ENCODE results near the gene JTB.
"Not testable (repeated sequence)": the region's sequence is repeated elsewhere in the genome, so short reads cannot be mapped to it uniquely, and the experiment has no call there.

JTB gene

GRCh38 chr1:153977250-153978240 lies at the start of gene JTB:
Gene JTB (minus strand): TSS chr1:153977674. CDS start chr1:153977252, 422 bp downstream.
- DNase-seq (ENCODE audit: low spot score), result peak; percentile 89

- no peak for DNase-seq (ENCODE audit: low spot score)
Measured at GRCh38 chr1:154019940-154020339, 42.5 kb upstream of the JTB start.

GRCh38 chr1:154019269-154019668 lies 41.8 kb upstream of the JTB start:
- DNase-seq (ENCODE audit: low spot score), result no peak

GRCh38 chr1:154014154-154014907 lies 36.9 kb upstream of the JTB start:
- peak; percentile 66 for DNase-seq (ENCODE audit: low spot score)

GRCh38 chr1:154012543-154012942 lies 35.1 kb upstream of the JTB start:
- not testable (repeated sequence) for DNase-seq (ENCODE audit: low spot score)

- no peak for DNase-seq (ENCODE audit: low spot score)
Measured at GRCh38 chr1:154012129-154012528, 34.7 kb upstream of the JTB start.

GRCh38 chr1:154006136-154006535 lies 28.7 kb upstream of the JTB start:
- DNase-seq (ENCODE audit: low spot score), result no peak

GRCh38 chr1:154000420-154000819 lies 22.9 kb upstream of the JTB start:
- no peak for DNase-seq (ENCODE audit: low spot score)

- not testable (repeated sequence) for DNase-seq (ENCODE audit: low spot score)
Measured at GRCh38 chr1:153996882-153997281, 19.4 kb upstream of the JTB start.

- DNase-seq (ENCODE audit: low spot score), result no peak
Measured at GRCh38 chr1:153995640-153996039, 18.2 kb upstream of the JTB start.

- no peak for DNase-seq (ENCODE audit: low spot score)
Measured at GRCh38 chr1:153995202-153995601, 17.7 kb upstream of the JTB start.

- no peak for DNase-seq (ENCODE audit: low spot score)
Measured at GRCh38 chr1:153991806-153992205, 14.3 kb upstream of the JTB start.

GRCh38 chr1:153991151-153991630 lies 13.7 kb upstream of the JTB start:
- DNase-seq (ENCODE audit: low spot score), result no peak

- DNase-seq (ENCODE audit: low spot score), result peak; percentile 99
Measured at GRCh38 chr1:153990468-153991150, 13.1 kb upstream of the JTB start, which contains the start of gene RPS27. Gene RPS27 (plus strand): TSS chr1:153990762. CDS start chr1:153990797, 35 bp downstream.

GRCh38 chr1:153987621-153988020 lies 10.1 kb upstream of the JTB start:
- no peak for DNase-seq (ENCODE audit: low spot score)

- DNase-seq (ENCODE audit: low spot score), result peak; percentile 92
Measured at GRCh38 chr1:153985941-153986761, 8.7 kb upstream of the JTB start, which contains the start of gene RAB13. Gene RAB13 (minus strand): TSS chr1:153986339. CDS start chr1:153986236, 103 bp downstream.

- peak; percentile 83 for DNase-seq (ENCODE audit: low spot score)
Measured at GRCh38 chr1:153985341-153985912, 8.0 kb upstream of the JTB start.

GRCh38 chr1:153984123-153984894 lies 6.8 kb upstream of the JTB start:
- no peak for DNase-seq (ENCODE audit: low spot score)

- DNase-seq (ENCODE audit: low spot score), result not testable (repeated sequence)
Measured at GRCh38 chr1:153981735-153982134, 4.3 kb upstream of the JTB start.

GRCh38 chr1:153979091-153979490 lies 1.6 kb upstream of the JTB start:
- not testable (repeated sequence) for DNase-seq (ENCODE audit: low spot score)

Data from RKO (cell line).